Tibial artery (tissue), 4 donors: ENCODE data around the gene SORCS2.

Experiments
- DNase-seq, 2 donors: peaks; one replicate each; pipeline ENCODE4 v3.0.0-alpha.2; 2019
- H3K27ac ChIP-seq, 2 donors: fragments of 200-600 bp; sonication (generic) in 1 of 2; 1 replicate in 1 of 2; 2 replicates in 1 of 2; pipeline ENCODE4 v1.5.1; 2018 to 2019; ENCODE audit warnings: mild to moderate bottlenecking in 1 of 2
- H3K27me3 ChIP-seq, 2 donors: fragments of 200-600 bp; sonication (generic) in 1 of 2; one replicate each; pipeline versions ENCODE4 v1.5.1 to v1.6.0; 2016 to 2019
- H3K36me3 ChIP-seq, 3 donors: fragments of 200-600 bp; sonication (generic) in 2 of 3; one replicate each; pipeline ENCODE4 v1.5.1; 2016 to 2019; ENCODE audit warnings: mild to moderate bottlenecking in 2 of 3
- H3K4me1 ChIP-seq, 4 donors: fragments of 200-600 bp; sonication (generic) in 2 of 4; 1 replicate in 3 of 4; 2 replicates in 1 of 4; pipeline ENCODE4 v1.5.1; 2016 to 2019
- H3K4me3 ChIP-seq, 2 donors: fragments of 200-600 bp; sonication (generic) in 1 of 2; 1 replicate in 1 of 2; 2 replicates in 1 of 2; pipeline ENCODE4 v1.5.1; 2018 to 2019; ENCODE audit warnings: mild to moderate bottlenecking in 2 of 2
- H3K9me3 ChIP-seq, 3 donors: fragments of 200-600 bp; sonication (generic) in 1 of 3; one replicate each; pipeline ENCODE4 v1.5.1; 2016 to 2019
- intact Hi-C: fragments of 100-400 bp; cut with DNase I; formaldehyde crosslinking; loops from one replicate; pipeline ENCODE4 v1.15.0; 2023; ENCODE audit warnings: low total_unique reads
- TF ChIP-seq, protein P1 (sequence below), 2 experiments: fragments of 200-600 bp in 1 of 2; fragments of 450-650 bp in 1 of 2; IDR thresholded peaks; one replicate each; pipeline ENCODE4 v1.5.1; 2017 to 2019; ENCODE audit warnings: antibody characterized with exemption in 2 of 2, mild to moderate bottlenecking in 1 of 2, moderate library complexity in 1 of 2

The SORCS2 gene

DNA sequence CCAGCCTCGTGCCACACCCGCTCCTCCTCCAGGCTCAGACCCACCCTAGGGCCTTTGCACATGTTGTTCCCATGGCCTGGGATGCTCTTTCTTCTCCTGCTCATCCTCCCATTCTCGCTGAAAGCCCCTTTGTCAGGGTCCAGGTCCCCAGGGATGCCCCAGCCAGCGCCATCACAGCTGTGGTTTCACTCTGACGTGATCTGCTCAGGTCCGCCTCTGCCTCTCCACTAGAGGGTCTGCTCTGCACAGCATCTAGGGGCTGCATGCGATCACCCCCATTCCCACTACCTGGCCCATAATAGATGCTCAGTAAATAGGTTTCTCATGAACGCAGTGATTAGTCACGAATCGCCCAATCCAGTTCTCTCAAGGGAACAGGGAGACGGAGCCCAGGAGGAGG, 524.8 kb downstream of the SORCS2 start:
- Histone ChIP-seq H3K27ac (no peak overlapping the region), H3K4me3 (no peak overlapping the region), H3K27me3 (peaks cover 0 to 9% of the 10 kb centered on the region in 2 donors), H3K9me3 (peaks cover 0 to 10% (median 0%) of the 10 kb centered on the region in 3 donors), H3K36me3 (no peaks in the 10 kb centered on the region), H3K4me1 (peaks cover 0 to 6% (median 2%) of the 10 kb centered on the region in 4 donors)
- no peak for DNase-seq
- intact Hi-C loops: loop anchor here (5.0 kb wide), 1 partner anchor 525 kb away; the partner anchor contains the start of gene SORCS2
- TF ChIP-seq, protein P1, sequence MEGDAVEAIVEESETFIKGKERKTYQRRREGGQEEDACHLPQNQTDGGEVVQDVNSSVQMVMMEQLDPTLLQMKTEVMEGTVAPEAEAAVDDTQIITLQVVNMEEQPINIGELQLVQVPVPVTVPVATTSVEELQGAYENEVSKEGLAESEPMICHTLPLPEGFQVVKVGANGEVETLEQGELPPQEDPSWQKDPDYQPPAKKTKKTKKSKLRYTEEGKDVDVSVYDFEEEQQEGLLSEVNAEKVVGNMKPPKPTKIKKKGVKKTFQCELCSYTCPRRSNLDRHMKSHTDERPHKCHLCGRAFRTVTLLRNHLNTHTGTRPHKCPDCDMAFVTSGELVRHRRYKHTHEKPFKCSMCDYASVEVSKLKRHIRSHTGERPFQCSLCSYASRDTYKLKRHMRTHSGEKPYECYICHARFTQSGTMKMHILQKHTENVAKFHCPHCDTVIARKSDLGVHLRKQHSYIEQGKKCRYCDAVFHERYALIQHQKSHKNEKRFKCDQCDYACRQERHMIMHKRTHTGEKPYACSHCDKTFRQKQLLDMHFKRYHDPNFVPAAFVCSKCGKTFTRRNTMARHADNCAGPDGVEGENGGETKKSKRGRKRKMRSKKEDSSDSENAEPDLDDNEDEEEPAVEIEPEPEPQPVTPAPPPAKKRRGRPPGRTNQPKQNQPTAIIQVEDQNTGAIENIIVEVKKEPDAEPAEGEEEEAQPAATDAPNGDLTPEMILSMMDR (IDR thresholded peaks at IDR 0.05): no peak

DNA sequence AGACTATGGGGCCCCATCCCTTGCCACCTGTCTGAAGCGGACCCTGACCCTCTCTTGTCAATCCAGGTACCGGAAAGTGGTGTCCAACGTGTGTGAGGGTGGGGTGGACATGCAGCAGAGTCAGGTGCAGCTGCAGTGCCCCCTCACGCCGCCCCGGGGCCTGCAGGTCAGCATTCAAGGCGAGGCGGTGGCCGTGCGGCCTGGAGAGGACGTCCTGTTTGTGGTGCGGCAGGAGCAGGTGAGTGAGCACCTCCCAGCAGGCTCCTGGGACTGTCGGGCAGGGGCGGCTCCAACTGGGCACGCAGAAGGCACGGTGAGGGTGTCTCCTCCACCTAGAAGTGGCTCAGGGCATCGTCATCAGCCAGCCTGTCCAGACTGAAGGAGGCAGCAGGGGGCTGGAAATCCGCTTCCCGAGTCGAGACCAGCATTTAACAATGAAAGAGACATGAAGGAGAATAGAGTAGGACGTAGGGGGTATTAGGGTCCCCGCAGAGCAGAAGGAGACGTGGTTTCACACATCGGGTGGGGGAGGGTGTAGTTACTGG, 525.7 kb downstream of the SORCS2 start:
- H3K27me3 ChIP-seq: peaks cover 0 to 9% of the 10 kb centered on the region in 2 donors
- TF ChIP-seq, protein P1 (IDR thresholded peaks at IDR 0.05): no peak
- no peak overlapping the region for H3K4me3 ChIP-seq
- no peak overlapping the region for H3K27ac ChIP-seq
- peaks cover 0 to 6% (median 2%) of the 10 kb centered on the region in 4 donors for H3K4me1 ChIP-seq
- H3K36me3 ChIP-seq: no peaks in the 10 kb centered on the region
- DNase-seq: no peak
- intact Hi-C loops: loop anchor here (5.0 kb wide), 1 partner anchor 526 kb away; the partner anchor contains the start of gene SORCS2
- peaks cover 0 to 10% (median 0%) of the 10 kb centered on the region in 3 donors for H3K9me3 ChIP-seq

DNA sequence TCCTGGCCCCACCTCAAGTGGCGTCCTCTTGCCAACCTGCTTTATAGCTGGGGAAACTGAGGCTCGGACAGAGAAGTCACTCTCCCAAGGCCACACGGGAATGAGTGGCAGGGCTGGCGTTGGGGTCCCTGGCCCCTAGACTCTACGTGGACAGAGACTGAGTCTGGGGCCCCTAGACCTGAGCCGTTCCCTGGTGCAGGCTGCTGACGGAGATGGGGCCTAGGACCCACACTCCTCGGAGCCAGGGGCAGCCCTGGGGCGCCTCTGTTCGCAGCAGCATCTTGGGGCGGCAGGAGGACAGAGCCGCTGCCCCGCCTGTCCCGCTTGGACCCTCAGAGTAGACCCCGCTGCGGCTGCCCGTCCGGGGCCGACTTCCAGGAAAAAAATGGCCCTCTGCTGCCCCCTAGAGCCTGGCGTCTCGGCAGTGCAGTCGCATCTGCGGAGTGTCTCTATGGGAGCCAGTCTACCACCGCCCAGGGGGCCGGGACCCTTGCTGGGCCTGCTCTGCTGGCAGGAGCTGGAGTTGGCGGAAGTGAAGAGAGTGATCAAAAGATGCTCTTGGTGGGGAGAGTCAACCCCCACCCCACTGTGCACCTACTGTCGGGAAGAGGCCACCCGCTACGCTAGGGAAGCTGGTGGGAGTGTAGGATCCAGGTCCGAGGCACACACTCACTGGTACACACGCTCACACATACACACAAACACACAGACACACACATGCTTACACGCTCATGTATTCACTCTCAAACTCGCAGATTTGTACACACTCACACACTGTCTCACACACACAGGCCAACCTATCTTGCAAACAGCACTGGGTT, 527.2 kb downstream of the SORCS2 start:
- Histone ChIP-seq H3K9me3 (peaks cover 0 to 1% (median 0%) of the 10 kb centered on the region in 3 donors), H3K4me3 (no peak overlapping the region), H3K27me3 (peaks cover 0 to 9% of the 10 kb centered on the region in 2 donors), H3K4me1 (peaks cover 0 to 6% (median 2%) of the 10 kb centered on the region in 4 donors), H3K27ac (no peak overlapping the region), H3K36me3 (no peaks in the 10 kb centered on the region)
- TF ChIP-seq, protein P1 (IDR thresholded peaks at IDR 0.05): peak; percentile 72 to 78
- intact Hi-C loops: loop anchor here (5.0 to 10.0 kb wide), 2 partner anchors 385 to 527 kb away; partner anchors contain the start of gene SORCS2
- DNase-seq: peak in 1 of 2 donors; percentile 35

DNA sequence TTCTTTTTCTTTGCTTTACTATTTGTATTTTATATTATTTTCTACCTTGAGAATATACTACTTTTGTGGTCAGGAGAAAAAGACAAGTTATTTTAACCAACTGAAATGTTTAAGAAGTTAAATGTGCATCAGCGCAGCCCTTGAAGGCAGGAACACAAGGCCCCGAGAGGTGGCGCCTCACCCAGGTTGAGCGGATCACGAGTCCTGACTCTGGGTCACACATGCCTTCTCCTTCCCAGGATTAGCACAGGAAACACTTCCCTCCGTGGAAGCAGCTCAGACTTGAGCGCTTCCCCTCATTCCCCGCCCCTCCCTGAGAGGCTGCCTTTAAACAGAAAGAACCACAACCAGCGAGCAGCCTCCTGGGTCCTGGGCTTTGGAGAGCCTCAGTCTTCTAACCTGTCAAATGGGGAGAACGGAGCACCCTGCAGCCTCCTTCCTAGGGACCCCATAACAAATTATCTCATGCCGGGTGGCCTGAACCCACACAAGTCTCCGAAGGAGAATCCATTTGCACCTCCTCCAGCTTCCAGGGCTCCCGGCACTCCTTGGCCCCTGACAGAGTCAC, 529.7 kb downstream of the SORCS2 start:
- DNase-seq: no peak
- Histone ChIP-seq H3K27me3 (peaks cover 0 to 9% of the 10 kb centered on the region in 2 donors), H3K4me1 (peaks cover 0 to 6% (median 2%) of the 10 kb centered on the region in 4 donors), H3K36me3 (no peaks in the 10 kb centered on the region), H3K27ac (no peak overlapping the region), H3K9me3 (no peaks in the 10 kb centered on the region), H3K4me3 (no peak overlapping the region)
- intact Hi-C loops: loop anchor here (10.0 kb wide), 1 partner anchor 387 kb away; no protein-coding TSS in a partner anchor
- TF ChIP-seq, protein P1 (IDR thresholded peaks at IDR 0.05): no peak

DNA sequence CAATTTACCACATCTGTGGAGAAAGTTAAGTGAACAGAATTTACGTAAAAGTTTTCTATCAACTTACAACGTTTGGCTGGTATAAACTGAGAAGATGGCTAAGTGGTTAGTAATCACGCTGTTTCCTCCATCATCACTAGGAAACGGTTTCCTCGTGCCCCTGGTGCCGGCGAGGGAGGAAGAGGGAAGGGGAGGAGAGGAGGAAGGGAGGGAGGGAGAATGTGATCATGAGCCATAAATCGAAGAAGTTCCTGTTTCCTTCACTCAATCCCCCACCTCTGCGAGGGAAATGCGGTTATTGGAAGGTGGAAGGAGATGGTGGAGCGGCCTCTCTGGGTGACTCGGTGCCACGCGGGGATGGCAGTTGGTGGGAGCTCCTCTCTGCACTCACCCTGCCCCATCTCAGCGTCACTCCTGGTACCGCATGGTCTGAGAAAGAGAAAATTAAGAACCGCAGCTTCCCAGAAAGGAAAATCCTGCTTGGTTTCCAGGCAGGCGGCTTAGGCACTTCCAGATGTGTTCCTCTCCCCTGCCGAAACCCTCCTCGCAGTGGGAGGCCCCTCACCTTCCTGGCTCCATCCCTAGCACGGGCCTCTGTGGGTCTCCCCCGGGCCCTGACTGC, 530.5 kb downstream of the SORCS2 start:
- Histone ChIP-seq H3K36me3 (no peaks in the 10 kb centered on the region), H3K27me3 (peaks cover 0 to 9% of the 10 kb centered on the region in 2 donors), H3K4me3 (no peak overlapping the region), H3K9me3 (no peaks in the 10 kb centered on the region), H3K4me1 (peaks cover 0 to 6% (median 2%) of the 10 kb centered on the region in 4 donors), H3K27ac (no peak overlapping the region)
- TF ChIP-seq, protein P1 (IDR thresholded peaks at IDR 0.05): no peak
- intact Hi-C loops: loop anchor here (10.0 kb wide), 1 partner anchor 388 kb away; no protein-coding TSS in a partner anchor
- no peak for DNase-seq
